GM21717 (cell line): ENCODE data around the gene OR4F6.

Experiments
- ATAC-seq: cut with Tn5 transposase; IDR thresholded peaks from one replicate; pipeline ENCODE4 v1.9.1; 2021; ENCODE audit warnings: mild to moderate bottlenecking, moderate library complexity; ENCODE audit not compliant: unreplicated experiment

Gene OR4F6

DNA sequence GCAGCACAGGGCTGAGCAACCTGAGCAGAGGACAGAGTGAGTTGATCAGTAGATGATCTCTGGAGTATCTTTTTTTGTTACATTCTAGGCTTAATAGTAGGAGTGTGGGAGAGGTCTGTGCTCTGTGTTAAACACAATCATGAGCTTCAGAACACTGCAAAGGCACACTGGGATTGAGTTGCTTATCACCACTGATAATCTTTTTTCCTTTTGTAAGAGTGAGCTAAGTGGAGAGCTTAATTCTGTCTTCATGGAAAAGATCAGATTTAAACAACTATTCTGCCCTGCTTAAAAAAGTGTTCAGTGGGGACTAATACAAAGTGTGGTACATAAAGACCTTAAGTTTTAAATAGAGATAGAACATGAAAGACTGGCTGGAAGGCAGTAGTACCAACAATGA, 1.1 kb downstream of the OR4F6 start:
- ATAC-seq: no peak

DNA sequence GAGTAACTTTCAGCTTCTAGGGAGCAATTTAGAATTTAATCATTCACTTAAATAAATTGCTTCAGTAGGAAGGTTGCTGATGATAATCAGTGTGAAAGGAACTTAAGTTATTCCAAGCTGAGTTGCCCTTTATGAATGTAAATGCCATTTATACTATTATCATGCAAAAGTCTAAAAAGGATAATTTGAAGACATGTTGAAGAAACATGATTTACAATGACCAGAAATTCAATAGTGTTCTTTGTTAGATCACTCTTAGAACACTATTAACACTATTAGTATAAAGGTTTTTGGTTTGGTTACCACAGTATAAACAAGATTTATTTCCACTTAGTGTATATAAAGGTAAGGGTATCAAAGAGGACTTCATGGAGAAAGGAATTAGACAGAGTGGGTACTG, 1.6 kb downstream of the OR4F6 start:
- ATAC-seq: no peak

DNA sequence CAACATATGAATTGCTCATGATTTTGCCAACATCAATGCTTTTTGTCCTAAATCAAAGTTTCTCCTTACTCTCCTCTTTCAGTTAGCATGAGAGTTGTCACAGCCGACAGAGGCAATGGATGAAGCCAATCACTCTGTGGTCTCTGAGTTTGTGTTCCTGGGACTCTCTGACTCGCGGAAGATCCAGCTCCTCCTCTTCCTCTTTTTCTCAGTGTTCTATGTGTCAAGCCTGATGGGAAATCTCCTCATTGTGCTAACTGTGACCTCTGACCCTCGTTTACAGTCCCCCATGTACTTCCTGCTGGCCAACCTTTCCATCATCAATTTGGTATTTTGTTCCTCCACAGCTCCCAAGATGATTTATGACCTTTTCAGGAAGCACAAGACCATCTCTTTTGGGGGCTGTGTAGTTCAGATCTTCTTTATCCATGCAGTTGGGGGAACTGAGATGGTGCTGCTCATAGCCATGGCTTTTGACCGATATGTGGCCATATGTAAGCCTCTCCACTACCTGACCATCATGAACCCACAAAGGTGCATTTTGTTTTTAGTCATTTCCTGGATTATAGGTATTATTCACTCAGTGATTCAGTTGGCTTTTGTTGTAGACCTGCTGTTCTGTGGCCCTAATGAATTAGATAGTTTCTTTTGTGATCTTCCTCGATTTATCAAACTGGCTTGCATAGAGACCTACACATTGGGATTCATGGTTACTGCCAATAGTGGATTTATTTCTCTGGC, 2.5 kb downstream of the OR4F6 start:
- ATAC-seq: no peak

- no peak for ATAC-seq
These were observed 4.1 kb downstream of the OR4F6 start for GRCh38 chr15:101807345-101807945.

DNA sequence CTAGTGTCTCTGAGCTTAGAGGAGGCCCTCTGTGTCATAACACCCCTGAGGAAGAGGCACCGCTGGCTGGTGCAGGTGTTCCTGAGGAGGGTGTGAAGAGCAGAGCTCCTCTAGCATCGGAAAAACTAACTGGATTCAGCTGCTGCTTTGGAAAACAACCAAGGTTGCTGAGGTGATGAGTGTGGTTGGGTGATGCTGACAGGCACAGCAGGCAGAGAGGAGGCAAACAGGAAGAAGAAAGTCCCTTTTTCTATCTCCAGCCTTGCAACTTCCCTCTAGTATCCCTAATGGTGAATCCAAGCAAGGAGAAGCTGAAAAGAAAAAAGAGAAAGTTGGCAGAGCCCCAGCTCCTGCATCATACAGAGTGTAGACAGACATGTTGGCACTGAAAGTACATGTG, 4.9 kb downstream of the OR4F6 start:
- no peak for ATAC-seq

DNA sequence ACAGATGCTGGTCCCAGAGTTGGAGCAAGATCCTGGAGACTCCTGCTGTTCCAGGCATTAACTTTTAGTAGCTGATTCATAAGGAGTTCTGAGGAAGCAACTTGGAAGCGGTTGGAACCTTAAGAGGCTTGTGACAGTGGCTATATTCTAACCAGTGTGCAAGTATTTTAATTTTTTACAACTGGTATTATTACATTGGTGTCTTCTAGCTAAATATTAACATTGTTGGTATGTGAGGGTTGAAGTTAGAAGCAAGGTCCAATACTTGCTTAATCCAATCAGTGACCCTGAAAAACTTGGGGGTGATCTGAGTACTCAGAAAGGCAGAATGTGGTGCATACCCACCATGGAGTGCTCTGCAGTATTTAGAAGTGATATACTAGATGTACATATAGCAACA, 7.1 kb downstream of the OR4F6 start:
- no peak for ATAC-seq

- no peak for ATAC-seq
These were observed 7.6 kb downstream of the OR4F6 start for GRCh38 chr15:101810876-101811275.

GRCh38 chr15:101811902-101812301, 8.6 kb downstream of the OR4F6 start, which contains the start of gene OR4F15:
OR4F15 (plus strand) TSS chr15:101812202; CDS start chr15:101818187, 5,985 bp downstream.
- ATAC-seq: no peak

DNA sequence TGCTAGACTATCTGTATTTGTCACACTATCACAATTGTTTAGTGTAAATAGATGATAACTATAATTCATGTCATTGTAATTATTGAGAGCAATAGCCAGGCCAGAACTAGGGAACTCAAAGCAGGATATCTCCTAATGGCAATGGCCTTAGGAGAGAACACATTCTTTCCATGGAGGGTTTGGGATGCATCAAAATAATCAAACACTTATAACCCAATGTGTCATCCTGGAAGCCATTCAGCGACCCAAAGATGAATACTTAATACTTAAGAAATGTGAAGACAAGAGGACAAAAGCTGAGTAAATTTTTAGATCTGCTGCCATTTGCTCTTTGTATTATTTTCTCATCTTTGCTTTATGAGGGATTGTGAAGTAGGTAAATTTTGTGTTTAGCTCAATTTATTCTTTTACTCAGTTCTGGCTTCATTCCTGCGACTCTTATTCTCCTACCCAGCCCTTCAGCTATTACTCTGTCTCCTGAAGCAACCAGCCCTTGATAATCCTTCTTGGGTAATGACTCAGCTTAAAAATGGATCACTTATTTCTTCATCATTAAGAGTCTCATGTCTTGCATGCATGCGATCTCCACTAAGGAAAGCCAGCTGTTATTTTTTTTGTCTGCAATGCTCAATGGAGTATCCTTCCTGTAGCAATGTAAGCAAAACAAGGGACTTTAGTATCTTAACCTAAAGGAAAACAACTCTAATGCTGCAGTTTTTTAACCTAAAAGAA, 10.7 kb downstream of the OR4F6 start:
- ATAC-seq: no peak

DNA sequence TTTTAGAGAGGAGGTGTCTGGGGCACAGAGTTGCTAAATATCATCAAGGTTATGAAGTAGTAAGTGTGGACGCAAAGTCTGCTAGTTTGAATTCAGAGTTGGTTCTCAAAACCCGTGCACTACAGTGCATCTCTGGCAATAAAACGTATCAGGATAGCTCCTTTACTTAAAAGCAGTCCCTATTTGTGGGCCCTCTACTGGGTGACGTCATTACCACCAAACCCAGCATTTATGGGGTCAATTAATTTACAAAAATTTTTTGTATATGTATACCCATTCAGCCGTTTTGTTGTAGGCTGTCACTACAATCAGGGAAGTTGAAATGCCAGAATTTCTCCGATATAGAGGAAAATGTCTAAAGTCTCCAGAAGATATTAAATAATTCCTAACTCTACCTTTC, 17.5 kb downstream of the OR4F6 start:
- ATAC-seq: no peak

DNA sequence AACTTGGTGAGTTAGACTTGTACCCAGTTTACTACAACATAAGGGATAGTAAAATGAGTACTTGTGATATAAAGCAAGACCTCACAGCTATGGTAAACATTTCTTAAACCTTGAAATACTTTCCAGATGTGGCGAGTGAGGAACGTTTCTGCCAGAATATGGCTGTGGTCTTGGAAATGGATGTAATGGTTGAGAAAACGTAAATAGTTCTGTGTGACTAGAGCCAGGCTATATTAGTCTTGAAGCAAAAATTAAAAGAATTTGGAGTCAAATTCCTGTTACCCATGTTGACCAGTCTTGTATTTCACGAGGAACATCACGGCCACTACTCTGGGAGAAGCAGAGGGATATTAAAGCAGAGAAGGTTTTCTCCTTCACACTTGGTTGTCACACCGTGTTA, 23.9 kb downstream of the OR4F6 start:
- no peak for ATAC-seq

- ATAC-seq: no peak
These were observed 25.5 kb downstream of the OR4F6 start for GRCh38 chr15:101828774-101829173.

- no peak for ATAC-seq
These were observed 38.3 kb downstream of the OR4F6 start for GRCh38 chr15:101841656-101842055.

DNA sequence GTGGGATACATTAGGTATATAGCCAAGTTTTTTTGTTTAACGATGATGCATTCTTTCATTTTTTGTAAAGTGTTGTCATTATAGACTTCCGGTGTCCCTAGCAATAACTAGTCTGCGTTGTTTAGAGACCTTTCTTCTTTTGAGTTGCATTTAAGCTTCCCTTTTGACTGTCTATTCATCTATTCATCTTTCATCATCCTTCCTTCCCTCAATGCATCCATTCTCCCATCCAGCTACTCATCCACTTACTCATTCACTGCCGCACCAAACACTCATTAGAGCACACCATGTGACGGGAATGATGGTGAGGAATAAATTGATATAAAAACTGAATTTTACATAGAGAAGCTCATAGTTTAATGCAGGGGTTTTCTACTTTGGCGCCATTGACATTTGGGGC, 41.6 kb downstream of the OR4F6 start:
- no peak for ATAC-seq

GRCh38 chr15:101852356-101852755, 49.0 kb downstream of the OR4F6 start:
- no peak for ATAC-seq
